HG03432 (cell line): ENCODE results near the gene MYO5B.

Source experiments
- ATAC-seq: cut with Tn5 transposase; IDR thresholded peaks from one replicate; pipeline ENCODE4 v1.9.1; 2021; ENCODE audit warnings: mild to moderate bottlenecking, moderate library complexity; ENCODE audit not compliant: unreplicated experiment

MYO5B gene

DNA sequence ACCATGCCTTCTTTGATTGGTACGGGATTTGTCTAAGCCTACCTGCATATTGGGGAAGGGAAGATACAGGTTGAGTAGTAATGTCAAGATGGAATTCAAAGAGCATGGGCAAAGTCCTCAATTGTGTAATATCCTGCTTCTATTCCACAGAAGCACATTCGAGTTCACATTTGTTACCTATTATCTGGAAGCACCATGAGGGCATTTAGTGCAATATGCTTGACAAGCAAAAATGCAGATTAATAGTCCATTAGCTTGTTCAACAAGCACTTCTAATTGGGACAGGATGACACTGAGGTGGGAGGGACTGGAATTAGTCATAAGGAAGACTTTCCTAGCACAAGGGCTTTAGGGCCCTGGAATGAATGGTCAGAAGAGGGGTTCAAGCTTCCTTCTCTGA, 40.5 kb downstream of the MYO5B start:
- no peak for ATAC-seq

DNA sequence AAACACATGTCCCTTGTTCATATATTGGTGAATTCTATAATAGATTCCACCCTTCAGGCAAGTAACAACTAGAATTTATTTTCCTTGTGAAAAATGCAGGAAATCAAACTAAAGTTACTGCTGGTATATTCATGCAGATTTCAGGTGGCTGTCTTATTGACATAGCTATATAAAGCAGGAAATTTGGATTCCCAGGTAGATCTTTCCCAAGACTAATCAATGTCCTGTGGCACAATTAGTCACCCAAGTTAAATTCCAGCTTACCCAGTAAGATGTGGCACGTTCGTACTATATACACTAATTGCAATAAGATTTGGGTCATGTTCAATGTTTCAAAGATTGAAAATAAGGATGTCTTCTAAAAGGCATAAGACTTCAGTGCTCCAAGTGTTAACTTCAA, 42.0 kb downstream of the MYO5B start:
- no peak for ATAC-seq

DNA sequence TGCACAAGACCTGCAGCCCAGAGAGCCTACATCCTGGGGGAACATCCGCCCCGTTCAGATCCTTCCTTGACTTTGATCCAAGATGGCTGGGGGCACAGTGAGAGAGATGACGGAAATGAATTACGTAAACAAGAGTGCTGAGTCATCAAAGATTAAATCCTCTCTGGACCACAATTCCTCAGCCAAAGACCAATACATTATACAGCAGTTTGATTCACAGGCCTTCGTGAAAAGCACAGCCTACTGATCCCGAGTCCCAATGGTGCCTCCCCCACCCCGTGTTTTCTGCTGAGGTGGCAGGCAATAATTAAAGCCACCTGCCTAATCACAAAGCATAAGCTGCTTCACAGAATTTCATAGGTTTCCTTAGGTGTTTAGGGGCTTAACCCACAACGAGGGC, 43.0 kb downstream of the MYO5B start:
- no peak for ATAC-seq

DNA sequence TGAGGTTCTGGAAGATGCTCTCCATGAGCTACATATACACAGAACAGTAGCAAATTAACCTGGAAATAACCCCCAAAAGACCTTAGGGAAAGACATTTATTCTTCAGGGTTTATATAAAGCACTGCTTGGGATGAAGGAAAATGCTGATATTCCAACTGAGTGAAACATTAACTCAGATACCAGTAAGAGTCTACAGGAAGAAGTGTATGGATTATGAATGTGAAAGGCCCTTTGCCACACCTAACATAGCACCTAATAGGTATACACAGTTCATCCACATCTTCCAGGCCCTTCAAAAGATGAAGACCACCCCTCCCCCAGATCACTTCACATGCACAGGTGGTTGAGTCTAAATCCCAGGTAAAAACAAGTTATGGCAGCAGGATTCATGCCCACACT, 50.4 kb downstream of the MYO5B start:
- no peak for ATAC-seq

DNA sequence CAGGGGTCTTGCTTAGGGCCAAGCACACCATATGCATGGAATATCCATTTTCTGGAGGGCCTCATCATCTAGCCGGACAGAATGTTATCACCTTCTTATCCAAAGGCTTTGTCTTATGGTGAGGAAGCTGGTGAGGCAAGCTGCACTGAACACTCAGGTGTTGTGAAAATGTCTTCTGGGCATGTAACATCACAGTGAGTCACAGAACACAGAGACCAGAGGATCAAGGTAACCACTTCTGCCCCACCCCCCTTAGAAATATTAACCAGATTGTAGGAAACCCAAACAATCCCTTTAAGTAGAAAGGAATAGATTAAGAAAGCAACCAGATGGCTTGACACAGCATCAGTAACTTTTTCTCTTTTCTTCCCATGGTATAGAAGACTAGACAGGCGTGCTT, 51.1 kb downstream of the MYO5B start:
- ATAC-seq = no peak

DNA sequence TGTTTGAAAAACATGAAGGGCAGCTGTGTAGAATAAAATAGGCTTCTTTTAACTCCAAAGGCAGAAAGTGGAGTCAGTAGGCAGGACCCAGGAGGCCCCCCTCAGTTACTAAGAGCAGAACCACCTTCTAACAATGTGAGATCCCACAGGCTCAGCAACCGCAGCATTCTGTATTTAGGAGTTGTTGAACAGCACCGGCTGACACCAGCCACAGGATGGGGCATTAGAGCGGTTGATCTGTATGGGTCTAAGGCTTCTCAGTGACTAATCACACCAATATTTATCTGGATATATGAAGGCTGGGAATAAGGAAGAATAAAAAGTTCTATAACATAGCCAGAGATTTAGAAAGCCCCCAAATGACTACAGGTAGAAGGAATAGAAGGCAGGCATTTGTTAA, 51.7 kb downstream of the MYO5B start:
- no peak for ATAC-seq

DNA sequence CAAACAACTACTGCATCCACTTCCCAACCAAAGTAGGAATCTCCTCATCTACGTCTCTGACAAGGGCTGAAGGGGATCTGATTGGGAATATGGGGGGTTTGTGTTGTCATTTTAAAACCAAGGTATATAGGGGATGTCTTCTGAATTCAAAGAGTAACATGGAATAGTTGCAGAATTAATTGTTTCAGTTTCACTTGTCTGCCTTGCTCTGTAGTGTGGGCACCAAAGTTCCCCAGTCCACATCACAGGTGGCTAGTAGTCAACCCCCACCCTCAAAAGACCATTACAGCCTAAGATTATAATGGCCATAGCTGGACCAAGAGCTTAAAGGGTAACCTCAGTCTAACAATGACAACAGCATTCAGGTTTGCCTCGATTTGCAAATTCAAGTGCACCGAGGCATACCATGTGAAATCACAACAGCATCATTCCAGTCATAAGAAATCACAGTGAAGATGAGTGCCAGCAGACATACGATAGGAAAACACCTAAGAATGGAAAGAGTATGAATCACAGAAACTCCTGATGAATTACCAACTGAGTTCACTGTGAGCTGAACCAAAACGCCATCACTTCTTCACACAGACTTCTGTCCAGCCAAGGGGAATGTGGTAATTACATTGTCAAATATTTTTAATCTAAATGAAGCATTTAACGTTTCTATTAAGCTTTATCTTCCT, 52.4 kb downstream of the MYO5B start:
- no peak for ATAC-seq

DNA sequence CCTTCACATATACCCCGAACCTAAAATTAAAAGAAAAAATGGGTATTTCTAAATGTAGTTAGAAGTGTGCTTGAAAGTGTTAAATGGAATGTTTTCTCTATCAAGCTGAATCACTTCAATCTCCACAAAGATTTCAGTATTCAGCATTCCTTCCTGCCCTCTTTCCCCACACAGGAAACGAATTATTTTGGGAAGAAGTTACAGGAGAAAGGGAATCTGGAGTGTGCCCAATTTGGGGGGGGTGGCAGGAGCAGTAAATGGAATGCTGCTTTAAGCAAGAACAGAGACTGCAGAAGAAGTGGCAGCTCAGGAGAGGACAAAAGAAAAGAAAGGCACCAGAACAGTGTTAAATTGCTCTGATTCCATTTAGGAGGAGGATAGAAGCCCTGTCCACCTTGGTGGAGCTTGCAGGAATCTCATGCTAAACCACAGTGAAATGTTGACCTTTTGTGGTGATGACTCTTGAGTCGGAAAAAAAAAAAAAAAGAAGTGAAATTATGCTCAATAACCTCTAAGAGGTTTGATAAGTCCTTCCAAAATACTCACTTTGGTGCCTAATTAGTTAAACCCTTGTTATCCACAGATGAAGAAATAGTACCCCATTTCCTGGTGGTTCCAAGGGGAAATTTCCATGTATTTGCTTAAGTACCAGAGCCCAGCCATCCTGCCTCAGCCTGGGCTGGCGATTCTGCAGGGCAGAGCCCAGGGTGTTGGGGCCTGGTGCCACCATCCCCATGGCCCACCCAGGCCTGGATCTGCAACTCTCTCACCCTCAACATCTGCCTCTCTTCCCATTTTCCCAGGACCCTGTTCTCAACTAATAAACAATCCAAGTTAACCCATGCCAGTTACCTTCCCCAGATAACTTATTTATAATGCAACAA, 56.5 kb downstream of the MYO5B start:
- no peak for ATAC-seq

DNA sequence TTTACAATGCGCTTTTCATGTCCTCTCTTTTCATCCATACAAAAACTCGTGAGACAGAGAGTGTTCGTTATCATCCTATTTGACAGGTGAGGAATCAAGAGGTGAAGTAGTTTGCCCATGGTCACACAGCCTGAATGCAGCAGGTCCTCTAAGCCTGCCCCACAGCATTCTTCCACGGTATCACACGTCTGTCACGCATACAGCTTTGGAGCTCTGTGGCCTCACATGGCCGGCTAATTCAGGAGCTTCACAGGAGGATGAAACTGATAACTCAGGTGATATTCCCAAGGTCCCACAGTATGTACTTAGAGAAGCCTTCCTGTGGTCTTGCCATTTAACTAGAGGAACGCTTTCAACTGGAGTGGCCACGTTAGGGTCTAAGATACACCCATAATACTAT, 59.0 kb downstream of the MYO5B start:
- no peak for ATAC-seq

DNA sequence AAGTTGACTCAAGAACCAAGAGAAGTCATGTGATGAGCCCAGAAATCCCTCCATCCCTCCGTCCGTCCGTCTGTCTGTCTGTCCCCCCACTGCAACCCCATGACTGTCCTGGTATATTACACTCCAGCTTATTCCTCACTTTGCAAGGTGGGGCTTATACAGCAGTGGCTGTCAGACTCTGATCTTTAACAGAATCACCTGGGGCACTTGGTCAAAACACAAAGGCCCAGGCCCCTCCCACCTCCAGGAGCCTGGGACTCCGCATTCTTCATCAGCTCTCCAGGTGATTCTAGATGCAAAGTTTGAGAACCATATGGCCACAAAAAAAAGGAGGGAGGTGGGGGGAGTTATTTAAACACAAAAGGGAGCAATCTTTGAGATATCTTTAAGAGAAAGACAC, 61.4 kb downstream of the MYO5B start:
- ATAC-seq = no peak

DNA sequence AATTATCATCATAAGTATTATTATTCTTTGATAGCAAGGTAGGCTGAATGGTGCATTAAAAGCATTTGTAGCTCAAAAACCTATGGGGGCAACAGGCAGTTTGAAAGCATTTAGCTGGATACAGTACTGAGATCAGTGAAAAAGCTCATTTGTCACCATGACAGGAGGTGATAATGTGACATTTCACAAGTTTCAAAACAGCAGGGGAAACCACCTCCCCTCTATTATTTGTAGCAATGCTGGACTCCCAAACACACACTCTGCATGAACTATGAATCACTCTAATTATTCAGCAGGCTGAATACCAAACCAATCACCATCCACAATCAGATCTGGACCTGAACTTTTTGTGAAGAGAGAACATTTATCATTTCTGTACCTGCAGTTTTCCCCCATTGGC, 63.4 kb downstream of the MYO5B start:
- peak; percentile 78 for ATAC-seq

DNA sequence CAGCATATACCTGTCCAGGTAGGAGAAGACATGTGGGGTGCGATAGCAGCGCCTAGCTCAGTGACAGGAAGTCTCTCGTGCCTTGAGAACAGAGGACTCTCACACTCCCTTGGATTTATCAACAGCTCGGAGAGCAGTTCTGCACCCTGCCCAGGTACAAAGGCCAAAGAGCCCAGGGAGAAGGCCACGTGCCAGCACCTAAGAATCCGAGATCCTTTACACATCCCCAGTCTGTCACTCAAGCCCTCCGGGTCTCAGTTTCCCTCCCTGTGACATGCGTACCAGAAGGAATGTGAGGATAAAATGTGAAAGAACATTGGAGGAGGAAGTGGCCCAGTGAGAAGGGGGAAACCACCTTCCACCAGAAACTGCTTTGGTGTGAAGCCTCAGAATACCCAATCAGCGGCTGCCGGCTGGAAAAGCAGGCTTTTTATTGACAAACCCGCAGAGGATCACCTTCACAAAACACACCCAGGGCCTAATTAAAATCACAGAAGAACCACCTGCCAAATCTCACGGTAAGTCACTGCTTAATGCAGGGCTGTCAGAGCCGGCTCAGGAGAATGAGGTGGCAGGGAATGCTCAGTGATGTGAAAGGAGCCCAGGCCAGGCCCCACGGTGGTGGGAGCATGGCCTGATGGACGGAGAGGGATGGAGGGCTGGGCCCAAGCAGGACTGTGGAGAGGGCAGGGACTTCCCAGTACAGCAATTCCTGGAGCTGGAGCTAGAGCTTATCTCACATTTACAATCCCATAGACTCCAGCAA, 66.3 kb downstream of the MYO5B start:
- ATAC-seq = peak; percentile 54

DNA sequence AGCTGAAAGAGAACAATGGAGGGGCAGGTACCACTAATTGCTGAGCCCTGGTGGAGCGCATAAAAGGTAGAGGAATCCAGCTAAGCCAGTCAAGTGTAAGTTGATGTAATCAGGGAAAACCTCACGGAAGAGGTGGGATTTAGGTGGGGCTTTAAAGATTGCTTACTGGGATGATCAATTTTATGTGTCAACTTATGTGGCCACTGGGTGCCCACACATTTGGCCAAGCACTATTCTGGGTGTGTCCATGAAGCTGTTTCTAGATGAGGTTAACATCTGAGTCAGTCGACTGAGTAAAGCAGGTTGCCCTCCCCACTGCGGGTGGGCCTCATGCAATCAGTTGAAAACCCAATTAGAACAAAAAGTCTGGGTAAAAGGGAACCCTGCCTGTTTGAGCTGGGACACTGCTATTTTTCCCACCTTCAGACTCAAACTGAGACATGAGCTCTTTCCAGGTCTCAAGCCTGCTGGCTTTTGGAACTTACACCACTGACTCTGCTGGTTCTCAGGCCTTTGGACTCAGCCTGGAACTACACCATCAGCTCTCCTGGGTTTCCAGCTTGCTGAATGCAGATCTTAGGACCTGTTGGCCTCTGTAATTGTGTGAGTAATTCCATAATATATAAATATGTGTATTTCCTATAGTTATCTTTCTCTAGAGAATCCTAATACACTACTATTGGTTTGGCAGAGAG, 67.3 kb downstream of the MYO5B start:
- ATAC-seq = no peak

DNA sequence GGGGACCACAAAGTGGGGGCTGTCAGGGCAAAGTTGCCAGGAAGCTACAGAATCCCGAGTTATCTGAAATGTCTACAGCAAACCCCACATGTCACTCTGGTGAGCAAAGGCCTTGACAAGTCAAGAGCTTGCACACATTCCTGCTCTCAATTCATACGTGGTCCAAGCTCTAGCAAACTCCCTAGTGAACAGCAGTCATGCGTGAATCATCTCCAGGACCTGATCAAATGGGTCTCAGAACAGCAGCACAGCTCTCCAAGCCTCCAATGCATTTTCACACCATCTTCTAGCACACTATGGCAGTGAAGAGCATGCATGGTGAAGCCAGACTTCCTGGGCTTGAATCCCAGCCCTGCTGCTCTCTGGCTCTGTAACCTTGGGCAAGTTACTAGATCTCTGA, 68.5 kb downstream of the MYO5B start:
- ATAC-seq = no peak

DNA sequence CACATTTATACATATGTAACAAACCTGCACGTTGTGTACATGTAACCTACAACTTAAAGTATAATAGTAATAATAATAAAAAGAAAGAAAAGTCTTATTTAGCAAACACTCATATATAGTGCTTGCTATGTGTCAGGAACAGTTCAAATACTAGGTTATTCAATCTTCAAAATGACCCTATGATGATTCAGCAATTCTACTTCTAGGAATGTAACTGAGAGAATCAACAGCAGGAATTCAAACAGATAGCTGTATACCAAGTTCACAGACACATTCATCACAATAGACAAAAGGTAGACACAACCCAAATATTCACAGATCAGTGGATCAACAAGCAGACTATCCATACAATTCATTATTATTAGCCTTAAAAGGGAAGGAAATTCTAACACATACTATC, 69.5 kb downstream of the MYO5B start:
- no peak for ATAC-seq

DNA sequence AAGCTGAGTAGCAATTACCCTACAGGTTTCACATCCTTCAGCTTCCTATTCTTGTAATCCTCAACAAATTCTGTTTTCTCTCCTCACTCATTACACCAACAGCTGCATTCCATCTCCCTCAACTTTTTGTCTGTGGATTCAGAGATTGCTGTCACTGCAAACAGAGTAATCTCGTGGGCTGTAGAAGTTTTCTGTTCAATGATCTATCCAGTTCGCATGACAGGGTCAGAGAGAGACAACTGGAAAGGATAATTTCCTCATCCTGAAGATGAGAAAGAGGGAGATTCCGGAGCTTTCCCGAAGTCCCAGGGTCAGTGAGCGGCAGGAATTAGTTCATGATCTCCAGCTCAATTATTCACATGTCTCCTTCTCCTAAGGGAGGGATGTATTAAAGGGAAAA, 75.7 kb downstream of the MYO5B start:
- ATAC-seq = no peak

DNA sequence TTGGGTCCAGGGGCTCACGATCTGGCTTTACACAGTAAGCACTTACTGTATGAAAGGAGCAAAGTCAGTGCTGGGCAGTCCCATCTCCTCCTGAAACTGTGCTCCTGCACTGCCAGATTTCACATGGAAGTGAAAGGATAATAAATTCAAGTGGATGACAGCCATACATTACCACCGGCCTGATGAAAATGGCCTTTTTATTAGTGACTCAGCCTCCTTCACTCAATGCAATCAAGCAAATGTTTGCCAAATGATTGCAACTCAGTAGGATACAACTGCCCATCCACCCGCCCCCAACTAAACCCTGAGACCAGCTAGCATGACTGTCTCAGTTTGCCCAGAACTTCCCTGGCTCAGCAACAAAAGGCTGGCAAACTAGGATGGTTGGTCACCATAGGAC, 77.1 kb downstream of the MYO5B start:
- ATAC-seq = no peak

DNA sequence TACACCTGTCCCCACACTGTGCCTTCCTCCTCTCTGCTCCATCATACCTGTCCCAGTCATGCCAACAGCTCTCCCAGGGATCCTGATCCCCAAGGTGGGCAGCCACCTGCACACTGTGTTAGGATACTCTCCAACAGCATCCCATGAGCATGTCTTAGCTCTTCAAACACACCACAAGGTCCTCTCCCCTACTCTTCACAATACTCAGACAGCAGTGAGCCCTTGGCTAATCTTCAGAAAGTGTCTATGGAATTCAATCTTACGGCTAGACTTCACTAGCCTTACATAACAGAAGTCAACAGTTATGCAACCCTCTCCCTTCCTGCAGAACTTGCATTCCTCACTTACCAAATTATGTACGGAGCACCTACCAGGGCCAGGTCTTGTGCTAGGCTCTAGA, 79.9 kb downstream of the MYO5B start:
- no peak for ATAC-seq

DNA sequence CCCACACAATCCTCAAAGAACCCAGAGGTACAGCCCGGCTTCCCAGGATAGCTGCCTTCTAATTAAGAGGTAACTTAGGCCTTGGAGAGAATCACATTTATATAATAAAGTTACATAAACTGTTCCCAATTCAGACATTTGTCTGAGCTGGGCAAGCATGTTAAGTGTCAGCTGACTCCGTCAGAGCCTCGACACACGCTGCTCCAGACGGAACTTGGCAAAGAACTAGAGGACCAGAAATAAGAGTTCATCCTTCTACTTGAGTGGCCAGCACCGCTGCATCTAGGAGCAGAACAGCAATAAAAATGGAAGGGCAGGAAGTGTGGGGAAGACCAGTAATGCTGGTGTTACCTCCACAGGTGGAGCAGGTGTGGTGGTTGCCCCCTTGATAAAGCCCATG, 80.5 kb downstream of the MYO5B start:
- ATAC-seq = no peak

DNA sequence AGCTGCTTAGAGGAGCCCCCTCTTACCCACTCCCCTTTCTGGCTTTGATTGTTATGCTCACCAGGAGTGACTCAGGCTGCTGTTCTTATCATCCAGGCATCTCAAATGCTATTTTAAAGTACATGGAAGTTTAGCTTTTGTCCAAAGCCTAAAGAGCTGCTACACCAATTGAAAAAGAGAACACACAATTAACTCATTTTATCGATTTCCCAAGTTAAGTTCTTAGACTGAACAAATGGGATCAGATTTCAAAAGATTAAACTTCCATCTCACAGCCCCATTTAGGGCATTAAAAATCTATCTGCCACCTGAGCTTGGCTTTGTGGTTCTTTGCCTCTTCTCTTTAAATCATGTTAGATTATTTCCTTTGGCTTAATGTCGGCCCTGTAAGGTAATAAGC, 81.2 kb downstream of the MYO5B start:
- ATAC-seq = no peak

DNA sequence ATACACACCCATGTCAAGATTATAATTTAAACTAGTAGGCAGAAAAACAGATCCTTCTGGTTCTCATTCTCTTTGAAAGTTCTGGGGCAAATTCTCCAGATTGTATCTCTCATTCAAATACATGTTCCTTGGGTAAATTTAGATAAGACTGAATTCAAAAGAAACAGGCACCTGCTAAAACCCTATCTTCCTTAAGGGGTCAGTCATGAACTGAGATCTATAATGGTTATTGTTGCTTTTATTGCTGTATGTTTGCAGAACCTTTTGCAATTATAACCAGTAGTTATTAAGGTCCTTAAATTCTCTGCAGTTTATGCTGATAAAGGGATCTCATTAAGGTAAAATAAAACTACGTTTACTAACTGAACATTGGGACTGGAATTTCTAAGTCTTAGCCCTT, 83.5 kb downstream of the MYO5B start:
- no peak for ATAC-seq
